Measurements from ENCODE around the gene IQSEC3. TPM values are rescaled to one million over a fixed set of nuclear protein-coding genes. Genes with fewer than 3 reads are reported as not detected.

The IQSEC3 gene
- total RNA-seq, 2 donors from 2014 or later: 0.16 TPM; not detected in 1

DNA sequence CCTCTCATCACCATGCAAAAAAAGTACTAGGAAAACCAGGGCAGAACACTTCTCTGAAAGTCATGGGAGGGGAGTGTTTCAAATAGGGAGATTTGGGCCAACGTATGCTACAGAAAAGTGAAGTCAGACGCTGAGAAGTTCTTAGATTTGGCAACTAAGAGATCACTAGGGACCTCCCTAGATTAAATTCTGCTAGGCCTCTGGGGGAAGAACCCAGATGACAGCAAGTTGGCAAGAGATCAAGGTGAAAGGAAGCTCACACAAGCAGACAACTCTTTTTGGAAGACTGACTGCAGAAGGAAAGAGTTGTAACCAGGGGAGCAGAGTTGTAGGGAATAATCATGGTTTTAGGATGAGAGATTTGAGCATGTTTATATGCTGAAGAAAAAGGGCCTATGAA lies 20.7 kb downstream of the IQSEC3 start:
- Histone ChIP-seq H3K4me1 (no peaks in the 10 kb centered on the region), H3K4me3 (no peak overlapping the region), H3K27me3 (no peaks in the 10 kb centered on the region), H3K36me3 (no peaks in the 10 kb centered on the region), H3K9me3 (no peaks in the 10 kb centered on the region), H3K9ac (ENCODE audit: low read depth in 2 of 2, low read length in 2 of 2) (no peak overlapping the region), H3K27ac (no peak overlapping the region)
- DNase-seq: no peak
- intact Hi-C loops (cut with DNase I): no loop called here
- TF ChIP-seq, protein P1, sequence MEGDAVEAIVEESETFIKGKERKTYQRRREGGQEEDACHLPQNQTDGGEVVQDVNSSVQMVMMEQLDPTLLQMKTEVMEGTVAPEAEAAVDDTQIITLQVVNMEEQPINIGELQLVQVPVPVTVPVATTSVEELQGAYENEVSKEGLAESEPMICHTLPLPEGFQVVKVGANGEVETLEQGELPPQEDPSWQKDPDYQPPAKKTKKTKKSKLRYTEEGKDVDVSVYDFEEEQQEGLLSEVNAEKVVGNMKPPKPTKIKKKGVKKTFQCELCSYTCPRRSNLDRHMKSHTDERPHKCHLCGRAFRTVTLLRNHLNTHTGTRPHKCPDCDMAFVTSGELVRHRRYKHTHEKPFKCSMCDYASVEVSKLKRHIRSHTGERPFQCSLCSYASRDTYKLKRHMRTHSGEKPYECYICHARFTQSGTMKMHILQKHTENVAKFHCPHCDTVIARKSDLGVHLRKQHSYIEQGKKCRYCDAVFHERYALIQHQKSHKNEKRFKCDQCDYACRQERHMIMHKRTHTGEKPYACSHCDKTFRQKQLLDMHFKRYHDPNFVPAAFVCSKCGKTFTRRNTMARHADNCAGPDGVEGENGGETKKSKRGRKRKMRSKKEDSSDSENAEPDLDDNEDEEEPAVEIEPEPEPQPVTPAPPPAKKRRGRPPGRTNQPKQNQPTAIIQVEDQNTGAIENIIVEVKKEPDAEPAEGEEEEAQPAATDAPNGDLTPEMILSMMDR (IDR thresholded peaks at IDR 0.05): no peak

DNA sequence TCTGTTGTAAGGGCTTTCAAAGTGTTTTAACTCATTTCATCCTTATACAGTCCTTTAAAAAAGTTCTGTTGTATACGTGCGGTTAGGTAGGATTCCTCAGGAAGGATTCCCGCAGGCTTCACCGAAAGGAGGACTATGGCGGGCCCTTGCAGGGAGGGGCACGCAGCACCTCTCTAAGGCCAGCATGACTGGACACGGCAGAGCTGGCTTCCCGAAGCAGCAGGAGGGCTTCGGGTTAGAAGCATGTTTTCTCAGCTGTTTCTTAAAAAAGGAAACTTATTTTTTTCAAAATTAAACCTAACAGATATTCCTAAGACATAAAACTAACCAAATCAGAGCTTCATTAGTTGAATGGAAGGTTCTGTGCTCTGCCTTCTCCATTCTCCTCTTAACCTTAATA lies 21.3 kb downstream of the IQSEC3 start:
- no peak overlapping the region for H3K27ac ChIP-seq
- no peaks in the 10 kb centered on the region for H3K27me3 ChIP-seq
- TF ChIP-seq, protein P1 (IDR thresholded peaks at IDR 0.05): no peak
- no peaks in the 10 kb centered on the region for H3K9me3 ChIP-seq
- H3K9ac ChIP-seq (ENCODE audit: low read depth in 2 of 2, low read length in 2 of 2): no peak overlapping the region
- intact Hi-C loops (cut with DNase I): no loop called here
- no peaks in the 10 kb centered on the region for H3K4me1 ChIP-seq
- no peaks in the 10 kb centered on the region for H3K36me3 ChIP-seq
- no peak for DNase-seq
- H3K4me3 ChIP-seq: no peak overlapping the region

DNA sequence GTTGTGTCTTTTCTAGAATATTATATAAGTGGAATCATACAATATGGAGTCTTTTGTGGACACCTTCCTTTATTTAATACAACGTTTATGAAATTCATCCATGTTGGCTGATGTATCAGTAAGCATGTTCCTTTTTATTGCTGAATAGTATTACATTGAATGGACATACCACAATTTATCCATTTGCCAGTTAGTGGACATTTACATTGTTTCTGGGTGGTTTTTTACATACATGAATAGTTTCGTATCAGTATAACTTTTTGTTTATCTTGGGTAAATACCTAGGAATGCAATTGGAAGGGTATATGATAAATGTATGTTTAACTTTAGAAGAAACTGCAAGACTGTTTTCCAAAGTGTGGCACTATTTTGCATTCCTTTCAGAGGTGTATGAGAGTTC lies 23.1 kb downstream of the IQSEC3 start:
- H3K4me1 ChIP-seq: no peaks in the 10 kb centered on the region
- TF ChIP-seq, protein P1 (IDR thresholded peaks at IDR 0.05): no peak
- H3K27ac ChIP-seq: no peak overlapping the region
- no peaks in the 10 kb centered on the region for H3K27me3 ChIP-seq
- no peaks in the 10 kb centered on the region for H3K9me3 ChIP-seq
- no peak overlapping the region for H3K4me3 ChIP-seq
- H3K36me3 ChIP-seq: no peaks in the 10 kb centered on the region
- H3K9ac ChIP-seq (ENCODE audit: low read depth in 2 of 2, low read length in 2 of 2): no peak overlapping the region
- intact Hi-C loops (cut with DNase I): no loop called here
- no peak for DNase-seq

DNA sequence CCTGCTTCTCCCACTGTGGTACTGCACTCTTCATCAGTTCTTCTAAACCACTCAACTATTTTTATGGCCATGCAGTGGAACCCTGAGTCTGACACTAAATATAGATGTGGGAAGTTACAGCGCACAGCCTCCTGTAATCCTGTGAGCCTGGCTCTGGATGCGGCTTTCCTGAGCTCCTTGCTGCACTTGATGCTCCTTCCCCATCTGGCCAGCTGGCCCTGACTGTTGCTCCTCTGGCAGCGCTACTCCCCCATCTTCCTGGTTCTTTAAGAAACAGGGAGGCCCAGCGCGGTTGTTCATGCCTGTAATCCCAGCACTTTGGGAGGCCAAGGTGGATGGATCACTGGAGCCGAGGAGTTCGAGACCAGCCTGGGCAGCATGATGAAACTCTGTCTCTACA lies 24.6 kb downstream of the IQSEC3 start:
- no peak for DNase-seq
- no peak overlapping the region for H3K9ac ChIP-seq (ENCODE audit: low read depth in 2 of 2, low read length in 2 of 2)
- no peak overlapping the region for H3K4me3 ChIP-seq
- H3K27me3 ChIP-seq: no peaks in the 10 kb centered on the region
- H3K9me3 ChIP-seq: no peaks in the 10 kb centered on the region
- H3K27ac ChIP-seq: no peak overlapping the region
- no peaks in the 10 kb centered on the region for H3K4me1 ChIP-seq
- H3K36me3 ChIP-seq: no peaks in the 10 kb centered on the region
- intact Hi-C loops (cut with DNase I): no loop called here
- TF ChIP-seq, protein P1 (IDR thresholded peaks at IDR 0.05): no peak

DNA sequence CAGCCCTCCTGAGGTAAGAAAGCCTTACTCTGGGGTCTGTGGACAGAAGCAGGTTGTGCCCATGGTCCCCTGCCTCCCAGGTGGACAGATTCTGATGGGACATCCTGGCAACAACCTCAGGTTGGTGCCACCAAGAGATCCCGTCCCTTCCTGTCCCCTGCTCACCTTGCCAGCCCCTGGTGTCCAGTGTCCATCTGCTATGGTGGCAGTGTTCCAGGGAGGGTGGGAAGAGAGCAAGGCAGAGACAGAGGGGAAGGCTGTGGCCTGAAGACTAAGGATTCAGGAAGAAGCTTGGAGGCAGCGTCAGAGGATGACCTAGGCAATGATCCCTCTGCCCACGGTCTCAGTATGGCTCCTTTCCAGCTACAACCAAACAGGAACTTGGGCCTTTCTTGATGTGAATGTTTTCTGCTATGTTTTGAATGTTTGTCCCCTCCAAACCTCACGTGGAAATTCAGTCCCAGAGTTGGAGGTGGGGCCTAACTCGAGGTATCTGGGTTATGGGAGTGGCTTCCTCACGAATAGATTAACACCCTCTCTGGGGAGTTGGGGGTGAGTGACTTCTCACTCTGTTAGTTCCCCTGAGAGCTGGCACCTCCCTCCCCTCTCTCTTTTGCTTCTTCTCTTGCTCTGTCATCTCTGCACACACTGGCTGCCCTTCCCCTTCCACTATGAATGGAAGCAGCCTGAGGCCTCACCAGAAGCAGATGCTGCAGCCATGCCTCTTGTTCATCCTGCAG lies 26.9 kb downstream of the IQSEC3 start:
- Histone ChIP-seq H3K4me3 (no peak overlapping the region), H3K4me1 (no peaks in the 10 kb centered on the region), H3K9me3 (no peaks in the 10 kb centered on the region), H3K27me3 (no peaks in the 10 kb centered on the region), H3K9ac (ENCODE audit: low read depth in 2 of 2, low read length in 2 of 2) (no peak overlapping the region), H3K27ac (no peak overlapping the region), H3K36me3 (no peaks in the 10 kb centered on the region)
- intact Hi-C loops (cut with DNase I): no loop called here
- TF ChIP-seq, protein P1 (IDR thresholded peaks at IDR 0.05): no peak
- DNase-seq: no peak

All from colonic mucosa (tissue), 4 donors.